Esophagus muscularis mucosa (tissue), 3 donors: ENCODE results near the gene CNNM2.

Experiments
- CTCF ChIP-seq, 3 experiments: fragments of 200-600 bp in 2 of 3; fragments of 450-650 bp in 1 of 3; sonication (generic) in 2 of 3; IDR thresholded peaks; one replicate each; pipeline ENCODE4 v1.5.1; 2017 to 2019; ENCODE audit warnings: antibody characterized with exemption in 3 of 3, mild to moderate bottlenecking in 2 of 3, moderate library complexity in 1 of 3
- EP300 ChIP-seq: sonication (generic); formaldehyde crosslinking; IDR thresholded peaks from one replicate; pipeline ENCODE4 v1.6.1; 2017; ENCODE audit warnings: antibody characterized with exemption

- TF ChIP-seq CTCF (IDR thresholded peaks at IDR 0.05) (no peak), EP300 (no peak)
Measured at GRCh38 chr10:102988404-102989314, 70.6 kb downstream of the CNNM2 start.
